Measurements from ENCODE around the gene CSTPP1.

DNA sequence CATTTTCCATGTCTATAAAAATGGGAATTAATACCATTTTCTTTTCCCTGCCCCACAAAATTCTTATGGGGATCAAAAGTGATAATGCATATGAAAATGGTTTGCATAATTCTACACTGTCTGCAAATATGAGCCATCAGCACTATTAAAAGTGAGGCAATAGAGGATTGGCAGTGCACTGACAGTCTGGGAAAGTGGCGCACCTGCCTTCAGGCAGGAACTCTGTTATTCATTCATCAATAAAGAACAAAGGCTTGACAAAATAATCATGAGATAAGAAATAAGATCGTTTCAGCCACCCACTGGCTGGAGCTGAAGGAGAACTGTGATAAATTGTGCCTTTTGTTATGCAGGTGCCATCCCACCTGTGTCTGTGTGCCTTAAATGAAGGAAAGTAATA lies 190.7 kb downstream of the CSTPP1 start:
- TF ChIP-seq MAFK (IDR thresholded peaks at IDR 0.05; ENCODE audit: low read depth, low read length) = no peak
- TF ChIP-seq RFX5 (IDR thresholded peaks at IDR 0.05; ENCODE audit: low read depth, low read length) = no peak
- TF ChIP-seq, protein P1, sequence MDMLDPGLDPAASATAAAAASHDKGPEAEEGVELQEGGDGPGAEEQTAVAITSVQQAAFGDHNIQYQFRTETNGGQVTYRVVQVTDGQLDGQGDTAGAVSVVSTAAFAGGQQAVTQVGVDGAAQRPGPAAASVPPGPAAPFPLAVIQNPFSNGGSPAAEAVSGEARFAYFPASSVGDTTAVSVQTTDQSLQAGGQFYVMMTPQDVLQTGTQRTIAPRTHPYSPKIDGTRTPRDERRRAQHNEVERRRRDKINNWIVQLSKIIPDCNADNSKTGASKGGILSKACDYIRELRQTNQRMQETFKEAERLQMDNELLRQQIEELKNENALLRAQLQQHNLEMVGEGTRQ (IDR thresholded peaks at IDR 0.05; ENCODE audit: low read depth, low read length) = no peak
- no peak for TF ChIP-seq BHLHE40 (IDR thresholded peaks at IDR 0.05; ENCODE audit: low read depth, low read length)
- TF ChIP-seq, protein P2, sequence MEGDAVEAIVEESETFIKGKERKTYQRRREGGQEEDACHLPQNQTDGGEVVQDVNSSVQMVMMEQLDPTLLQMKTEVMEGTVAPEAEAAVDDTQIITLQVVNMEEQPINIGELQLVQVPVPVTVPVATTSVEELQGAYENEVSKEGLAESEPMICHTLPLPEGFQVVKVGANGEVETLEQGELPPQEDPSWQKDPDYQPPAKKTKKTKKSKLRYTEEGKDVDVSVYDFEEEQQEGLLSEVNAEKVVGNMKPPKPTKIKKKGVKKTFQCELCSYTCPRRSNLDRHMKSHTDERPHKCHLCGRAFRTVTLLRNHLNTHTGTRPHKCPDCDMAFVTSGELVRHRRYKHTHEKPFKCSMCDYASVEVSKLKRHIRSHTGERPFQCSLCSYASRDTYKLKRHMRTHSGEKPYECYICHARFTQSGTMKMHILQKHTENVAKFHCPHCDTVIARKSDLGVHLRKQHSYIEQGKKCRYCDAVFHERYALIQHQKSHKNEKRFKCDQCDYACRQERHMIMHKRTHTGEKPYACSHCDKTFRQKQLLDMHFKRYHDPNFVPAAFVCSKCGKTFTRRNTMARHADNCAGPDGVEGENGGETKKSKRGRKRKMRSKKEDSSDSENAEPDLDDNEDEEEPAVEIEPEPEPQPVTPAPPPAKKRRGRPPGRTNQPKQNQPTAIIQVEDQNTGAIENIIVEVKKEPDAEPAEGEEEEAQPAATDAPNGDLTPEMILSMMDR (conservative IDR thresholded peaks at IDR 0.05; ENCODE audit: low read depth, low read length) = no peak
- no peak for TF ChIP-seq RAD21 (IDR thresholded peaks at IDR 0.05; ENCODE audit: low read length)
- TF ChIP-seq, protein P3, sequence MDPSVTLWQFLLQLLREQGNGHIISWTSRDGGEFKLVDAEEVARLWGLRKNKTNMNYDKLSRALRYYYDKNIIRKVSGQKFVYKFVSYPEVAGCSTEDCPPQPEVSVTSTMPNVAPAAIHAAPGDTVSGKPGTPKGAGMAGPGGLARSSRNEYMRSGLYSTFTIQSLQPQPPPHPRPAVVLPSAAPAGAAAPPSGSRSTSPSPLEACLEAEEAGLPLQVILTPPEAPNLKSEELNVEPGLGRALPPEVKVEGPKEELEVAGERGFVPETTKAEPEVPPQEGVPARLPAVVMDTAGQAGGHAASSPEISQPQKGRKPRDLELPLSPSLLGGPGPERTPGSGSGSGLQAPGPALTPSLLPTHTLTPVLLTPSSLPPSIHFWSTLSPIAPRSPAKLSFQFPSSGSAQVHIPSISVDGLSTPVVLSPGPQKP (IDR thresholded peaks at IDR 0.05; ENCODE audit: borderline replicate concordance, low read depth, low read length) = no peak
- TF ChIP-seq NFE2L2 (IDR thresholded peaks at IDR 0.05; ENCODE audit: low read depth, low read length) = no peak
- no peak for TF ChIP-seq POLR2A (IDR thresholded peaks at IDR 0.05; ENCODE audit: low read depth, low read length)
- TF ChIP-seq SMC3 (IDR thresholded peaks at IDR 0.05; ENCODE audit: low read depth, low read length) = no peak
- no peak for TF ChIP-seq MAZ (IDR thresholded peaks at IDR 0.05; ENCODE audit: borderline replicate concordance, low read depth, low read length)
- TF ChIP-seq RCOR1 (IDR thresholded peaks at IDR 0.05; ENCODE audit: insufficient replicate concordance, low read length) = no peak
